ENCODE measurements around the gene MINK1.
"Not testable (repeated sequence)": the region's sequence is repeated elsewhere in the genome, so short reads cannot be mapped to it uniquely, and the experiment has no call there.

Gene MINK1

DNA sequence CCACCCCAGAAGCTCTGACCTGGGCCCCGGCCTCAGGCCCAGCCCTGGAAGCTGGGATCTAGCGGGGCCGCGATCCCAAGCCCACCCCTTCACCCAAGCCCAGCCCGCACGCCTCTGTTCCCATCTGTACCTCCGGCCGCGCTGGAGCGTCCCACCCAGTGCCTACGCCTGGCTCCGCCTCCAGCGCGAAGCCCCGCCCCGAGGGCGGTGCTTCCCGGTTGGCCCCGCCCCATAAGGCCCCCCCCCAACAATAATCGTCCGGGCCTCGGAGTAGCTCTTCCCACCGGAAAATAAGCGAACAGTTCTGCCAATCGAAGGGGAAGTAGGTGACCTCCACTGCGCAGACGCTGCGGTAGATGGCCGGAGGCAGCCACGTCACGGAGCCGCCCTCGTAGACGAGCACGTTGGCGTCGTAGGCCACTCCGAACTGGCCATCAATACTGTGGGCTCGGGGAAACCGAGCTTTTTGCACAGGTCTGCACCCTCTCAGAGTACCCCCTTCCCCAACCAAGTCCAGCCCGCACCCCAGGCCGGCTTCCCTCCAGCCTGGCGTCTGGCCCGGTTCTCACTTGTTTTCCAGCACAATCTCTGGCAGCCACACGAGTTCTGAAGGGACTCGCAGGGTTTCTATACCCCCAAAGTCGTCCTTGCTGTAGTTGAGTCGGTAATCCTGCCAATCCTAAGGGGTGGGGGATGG is 68.7 kb downstream of the MINK1 start:
- DNase-seq: no peak

DNA sequence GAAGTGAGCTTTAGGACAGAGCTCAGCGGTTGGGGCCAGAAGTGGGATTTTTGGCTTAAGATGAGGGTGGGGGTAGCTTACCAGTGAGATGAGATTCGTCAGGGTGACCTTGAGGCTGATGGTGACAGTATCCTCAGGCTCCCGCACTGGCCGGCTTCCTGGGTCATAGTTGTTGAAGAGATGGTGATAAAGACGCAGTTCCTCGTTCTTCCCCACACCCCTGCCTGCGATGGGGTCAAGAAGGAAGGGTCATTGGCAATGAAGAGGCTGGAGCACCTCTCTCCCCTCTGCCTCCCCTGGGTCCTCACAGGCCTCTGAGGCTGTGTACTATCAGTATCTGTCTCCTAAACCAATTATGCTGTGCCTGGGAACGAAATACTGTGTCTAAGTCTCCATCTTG is 69.4 kb downstream of the MINK1 start:
- no peak for DNase-seq

DNA sequence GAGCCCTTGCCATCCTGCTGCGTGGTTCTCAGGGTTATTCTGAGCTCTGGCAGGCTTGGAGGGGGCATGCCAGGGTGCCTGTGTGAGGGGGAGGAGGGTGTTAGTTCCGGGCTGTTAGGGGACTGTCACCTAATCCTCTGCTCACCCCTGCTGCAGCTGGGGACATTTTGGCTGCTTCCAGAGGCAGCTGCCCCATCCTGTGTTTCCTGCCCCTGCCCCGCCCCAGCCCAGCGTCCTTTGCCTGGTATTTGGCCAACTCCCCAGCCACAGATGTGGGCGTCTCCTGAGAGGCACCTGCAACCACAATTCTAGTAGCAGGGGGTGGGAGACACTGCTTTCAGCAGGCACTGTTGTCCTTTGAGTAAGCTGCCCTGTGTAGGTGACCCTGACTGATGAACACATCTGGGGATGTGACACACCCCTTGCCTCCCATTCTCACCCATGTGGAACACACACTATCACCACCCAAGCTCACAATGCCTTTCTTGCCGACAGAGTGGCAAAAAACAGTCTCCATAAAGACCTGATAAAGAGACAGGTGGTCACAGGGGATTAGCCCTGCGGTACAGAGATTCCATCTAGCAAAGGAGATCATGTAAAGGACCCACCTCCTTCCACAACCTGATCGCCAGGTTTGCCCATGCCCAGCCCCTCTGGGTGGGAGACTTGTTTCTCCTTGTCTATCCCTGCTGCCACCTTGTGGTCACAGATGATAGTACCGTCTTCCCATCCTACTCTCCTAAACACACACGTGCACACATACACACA is 70.1 kb downstream of the MINK1 start, which contains the start of gene CHRNE:
Gene CHRNE (minus strand): TSS at position 48 of the 768 bp plus-strand sequence. CDS start 35 bp downstream, at position 13.
- peak; percentile 43 to 46 for DNase-seq

DNA sequence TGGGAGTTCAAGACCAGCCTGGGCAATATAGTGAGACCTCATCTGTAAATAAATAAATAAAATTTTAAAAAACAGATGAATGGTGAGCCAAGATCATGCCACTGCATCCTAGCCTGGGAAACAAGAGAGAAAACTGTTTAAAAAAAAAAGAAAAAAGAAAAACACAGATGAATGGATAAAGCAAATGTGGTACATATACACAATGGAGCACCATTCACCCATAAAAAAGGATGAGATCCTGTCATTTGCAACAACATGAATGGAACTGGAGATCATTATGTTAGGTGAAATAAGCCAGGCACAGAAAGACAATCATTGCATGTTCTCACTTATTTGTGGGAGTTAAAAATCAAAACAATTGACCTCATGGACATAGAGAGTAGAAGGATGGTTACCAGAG is 73.5 kb downstream of the MINK1 start:
- not testable (repeated sequence) for DNase-seq

DNA sequence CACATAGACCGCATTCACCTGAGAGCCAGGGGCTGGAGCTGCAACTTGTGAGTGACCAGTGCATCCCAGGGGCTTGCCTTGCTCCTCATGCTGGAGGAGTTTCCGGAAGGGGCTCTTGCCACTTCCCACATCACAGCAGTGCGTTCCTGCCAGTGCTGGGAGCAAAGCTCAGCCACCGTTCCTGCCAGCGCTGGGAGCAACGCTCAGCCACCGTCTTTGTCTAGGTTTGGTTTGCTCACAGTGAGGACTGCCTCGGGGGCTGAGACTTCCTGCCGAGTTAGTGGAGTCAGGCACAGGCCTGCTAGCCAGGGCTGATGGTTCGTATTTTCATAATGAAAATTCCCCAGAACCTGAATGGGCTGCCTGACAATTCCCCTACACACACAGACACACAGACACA is 75.2 kb downstream of the MINK1 start:
- no peak for DNase-seq

DNA sequence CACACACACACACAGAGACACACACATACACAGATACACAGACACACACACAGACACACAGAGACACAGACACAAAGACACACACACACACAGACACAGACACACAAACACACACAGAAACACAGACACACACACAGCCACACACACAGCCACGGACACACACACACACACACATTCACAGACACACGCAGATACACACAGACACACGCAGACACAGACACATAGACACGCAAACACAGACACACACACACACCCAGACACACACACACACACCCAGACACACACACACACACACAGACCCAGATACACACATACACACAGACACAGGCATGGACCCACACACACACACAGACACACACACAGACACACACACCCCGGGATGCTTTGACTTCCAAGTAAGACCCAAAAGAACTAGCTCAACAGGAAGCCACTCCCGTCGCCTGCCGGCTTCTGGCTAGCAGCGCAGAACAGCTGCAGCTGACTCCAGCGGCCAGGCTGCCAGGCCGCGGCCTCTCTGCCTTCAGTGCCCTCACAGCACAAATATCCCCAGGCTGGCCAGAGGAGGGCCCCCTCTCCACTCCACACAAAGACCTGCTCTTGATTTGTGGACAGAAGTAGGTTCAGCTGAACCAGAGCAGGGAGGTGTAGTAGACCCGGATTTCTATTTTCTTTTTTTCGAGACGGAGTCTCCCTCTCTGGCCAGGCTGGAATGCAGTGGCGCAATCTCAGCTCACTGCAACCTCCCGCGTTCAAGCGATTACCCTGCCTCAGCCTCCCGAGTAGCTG is 75.8 kb downstream of the MINK1 start:
- DNase-seq: peak; percentile 59 to 67

DNA sequence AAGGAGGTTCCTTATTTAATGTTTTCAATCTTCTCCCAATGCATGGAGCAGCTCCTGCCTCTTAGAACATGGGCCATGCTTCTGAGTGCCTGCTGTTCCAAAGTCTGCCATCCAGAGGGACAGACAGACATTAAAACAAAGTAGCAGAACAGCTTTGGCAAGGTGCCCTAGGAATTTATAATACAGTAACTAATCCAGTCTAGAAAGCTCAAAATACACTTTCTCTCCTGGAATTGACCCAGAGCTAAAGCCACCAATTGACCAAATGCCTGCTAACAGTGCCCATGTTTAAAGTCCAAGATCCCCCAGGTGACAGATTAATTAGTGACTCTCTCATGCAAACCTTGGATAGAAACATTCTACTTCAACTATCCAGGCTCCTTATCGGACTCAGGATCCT is 80.9 kb downstream of the MINK1 start:
- DNase-seq: no peak

DNA sequence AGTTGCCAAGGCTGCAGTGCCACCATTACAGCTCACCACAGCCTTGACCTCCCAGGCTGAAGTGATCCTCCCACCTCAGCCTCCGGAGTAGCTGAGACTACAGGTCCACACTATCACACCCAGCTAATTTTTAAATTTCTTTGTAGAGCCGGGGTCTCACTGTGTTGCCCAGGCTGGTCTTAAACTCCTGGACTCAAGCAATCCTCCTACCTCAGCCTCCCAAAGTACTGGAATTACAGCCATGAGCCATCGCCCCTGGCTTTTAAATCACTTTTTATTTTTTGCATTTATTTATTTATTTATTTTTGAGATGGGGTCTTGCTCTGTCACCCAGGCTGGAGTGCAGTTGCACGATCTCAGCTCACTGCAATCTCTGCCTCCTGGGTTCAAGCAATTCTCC is 81.4 kb downstream of the MINK1 start:
- not testable (repeated sequence) for DNase-seq

DNA sequence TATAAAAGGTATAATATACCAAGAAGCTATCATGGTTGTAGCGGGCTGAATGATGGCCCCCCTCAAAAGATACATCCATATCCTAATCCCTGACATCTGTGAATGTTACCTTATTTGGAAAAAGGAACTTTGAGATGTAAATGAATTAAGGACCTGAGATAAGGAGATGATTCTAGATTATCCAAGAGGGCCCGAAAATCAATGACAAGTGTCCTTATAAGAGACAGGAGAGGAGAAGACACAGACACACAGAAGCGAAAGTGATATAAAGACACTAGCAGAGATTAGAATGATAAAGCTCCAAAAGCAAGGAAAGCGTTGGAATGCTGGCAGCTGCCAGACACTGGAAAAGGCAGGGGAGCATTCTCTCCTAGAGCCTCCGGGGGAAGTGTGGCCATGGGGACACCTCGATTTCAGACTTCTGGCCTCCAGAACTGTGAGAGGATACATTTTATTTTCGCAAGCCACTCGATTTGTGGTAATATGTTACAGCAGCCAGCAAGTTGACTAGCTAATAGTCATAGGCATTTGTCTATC is 86.4 kb downstream of the MINK1 start:
- no peak for DNase-seq

DNA sequence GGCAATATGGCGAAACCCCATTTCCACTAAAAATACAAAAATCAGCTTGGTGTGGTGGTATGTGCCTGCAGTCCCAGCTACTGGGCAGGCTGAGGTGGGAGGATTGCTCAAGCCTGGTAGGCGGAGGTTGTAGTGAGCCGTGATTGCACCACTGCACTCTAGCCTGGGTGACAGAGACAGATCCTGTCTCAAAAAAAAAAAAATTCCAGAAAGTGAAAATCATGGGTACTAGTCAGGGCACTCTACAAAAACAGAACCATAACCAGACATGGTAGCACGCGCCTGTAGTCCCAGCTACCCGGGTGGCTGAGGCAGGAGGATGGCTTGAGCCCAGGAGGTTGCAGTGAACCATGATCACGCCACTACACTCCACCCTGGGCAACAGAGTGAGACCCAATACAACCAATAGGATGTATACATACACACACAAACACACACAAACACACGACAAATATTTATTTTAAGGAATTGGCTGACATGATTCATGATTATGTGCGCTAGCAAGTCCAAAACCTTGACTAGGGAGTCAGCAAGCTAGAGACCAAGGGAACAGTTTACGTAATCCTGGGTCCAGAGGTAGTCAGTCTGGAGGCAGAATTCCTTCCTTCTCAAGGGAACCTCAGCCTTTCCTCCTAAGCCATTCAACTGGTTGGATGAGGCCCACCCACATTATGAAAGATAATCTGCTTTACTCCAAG is 87.4 kb downstream of the MINK1 start:
- DNase-seq: no peak

DNA sequence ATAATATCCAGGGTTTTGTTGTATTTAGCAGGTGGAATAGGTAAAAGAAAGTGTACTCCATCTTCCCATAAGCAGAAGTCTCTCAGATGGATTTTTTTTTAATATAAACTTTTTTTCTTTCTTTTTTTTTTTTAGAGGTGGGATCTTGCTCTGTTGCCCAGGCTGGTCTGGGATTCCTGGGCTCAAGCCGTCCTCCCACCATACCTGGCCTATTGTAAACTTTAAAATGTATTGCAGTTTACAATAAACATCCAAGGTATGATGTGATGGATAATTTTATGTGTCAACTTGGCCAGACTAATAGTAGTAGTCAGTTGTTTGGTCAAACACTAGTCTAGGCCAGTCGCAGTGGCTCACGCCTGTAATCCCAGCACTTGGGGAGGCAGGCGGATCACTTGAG is 88.2 kb downstream of the MINK1 start:
- DNase-seq: no peak

DNA sequence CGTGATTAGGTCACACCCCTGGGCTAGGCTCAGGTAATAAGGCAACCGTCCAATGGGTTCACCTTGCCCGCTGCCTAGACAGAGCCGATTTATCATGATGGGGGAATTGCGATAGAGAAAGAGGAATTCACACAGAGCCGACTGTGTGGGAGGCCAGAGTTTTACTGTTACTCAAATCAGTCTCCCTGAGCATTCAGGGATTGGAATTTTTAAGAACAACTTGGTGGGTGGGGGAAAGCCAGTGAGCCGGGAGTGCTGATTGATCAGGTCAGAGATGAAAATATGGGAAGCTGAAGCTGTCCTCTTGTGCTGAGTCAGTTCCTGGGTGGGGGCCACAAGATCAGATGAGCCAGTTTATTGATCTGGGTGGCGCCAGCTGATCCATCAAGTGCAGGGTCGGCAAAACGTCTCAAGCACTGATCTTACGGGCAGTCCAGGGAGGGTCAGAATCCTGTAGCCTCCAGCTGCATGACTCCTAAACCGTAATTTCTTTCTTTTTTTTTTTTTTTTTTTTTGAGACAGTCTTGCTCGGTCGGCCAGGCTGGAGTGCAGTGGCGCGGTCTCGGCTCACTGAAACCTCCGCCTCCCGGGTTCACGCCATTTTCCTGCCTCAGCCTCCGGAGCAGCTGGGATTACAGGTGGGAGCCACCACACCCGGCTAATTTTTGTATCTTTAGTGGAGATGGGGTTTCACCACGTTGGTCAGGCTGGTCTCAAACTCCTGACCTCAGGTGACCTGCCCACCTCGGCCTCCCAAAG is 93.6 kb downstream of the MINK1 start:
- not testable (repeated sequence) for DNase-seq

DNA sequence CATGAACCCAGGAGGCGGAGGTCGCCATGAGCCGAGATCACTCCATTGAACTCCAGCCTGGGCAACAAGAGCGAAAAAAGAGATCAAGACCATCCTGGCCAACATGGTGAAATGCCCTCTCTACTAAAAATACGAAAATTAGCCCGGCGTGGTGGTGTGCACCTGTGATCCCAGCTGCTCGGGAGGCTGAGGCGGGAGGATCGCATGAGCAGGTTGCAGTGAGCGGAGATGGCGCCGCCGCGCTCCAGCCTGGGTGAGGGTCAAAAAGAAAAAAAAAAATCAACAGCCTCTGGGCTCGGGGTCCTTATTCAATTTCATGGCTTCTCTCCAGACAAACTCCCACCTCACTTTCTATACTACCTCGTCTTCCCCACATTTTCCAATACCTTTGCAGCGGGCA is 95.7 kb downstream of the MINK1 start:
- no peak for DNase-seq

DNA sequence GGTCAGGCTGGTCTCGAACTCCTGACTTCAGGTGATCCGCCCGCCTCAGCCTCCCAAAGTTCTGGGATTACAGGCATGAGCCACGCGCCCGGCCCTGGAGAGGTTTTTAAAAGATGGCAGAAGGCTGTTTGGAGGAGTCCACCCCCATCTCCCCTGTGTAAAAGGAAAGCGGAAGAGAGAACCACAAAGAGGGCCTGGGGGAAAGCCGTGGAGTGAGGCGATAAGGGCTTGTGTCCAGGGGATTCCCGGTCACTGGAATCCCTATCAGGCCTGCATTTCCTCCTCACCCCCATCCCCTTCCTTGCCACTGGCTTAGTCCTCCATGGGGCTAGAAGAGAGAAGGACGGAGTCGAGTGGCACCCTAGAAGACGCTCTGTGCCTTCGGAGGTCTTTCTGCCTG is 98.8 kb downstream of the MINK1 start, which contains the start of gene GP1BA:
Gene GP1BA (plus strand): TSS at position 315 of the 400 bp plus-strand sequence. CDS start 328 bp downstream, outside the sequence.
- no peak for DNase-seq

DNA sequence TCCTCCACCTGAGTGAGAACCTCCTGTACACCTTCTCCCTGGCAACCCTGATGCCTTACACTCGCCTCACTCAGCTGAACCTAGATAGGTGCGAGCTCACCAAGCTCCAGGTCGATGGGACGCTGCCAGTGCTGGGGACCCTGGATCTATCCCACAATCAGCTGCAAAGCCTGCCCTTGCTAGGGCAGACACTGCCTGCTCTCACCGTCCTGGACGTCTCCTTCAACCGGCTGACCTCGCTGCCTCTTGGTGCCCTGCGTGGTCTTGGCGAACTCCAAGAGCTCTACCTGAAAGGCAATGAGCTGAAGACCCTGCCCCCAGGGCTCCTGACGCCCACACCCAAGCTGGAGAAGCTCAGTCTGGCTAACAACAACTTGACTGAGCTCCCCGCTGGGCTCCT is 99.6 kb downstream of the MINK1 start:
- DNase-seq: no peak

DNA sequence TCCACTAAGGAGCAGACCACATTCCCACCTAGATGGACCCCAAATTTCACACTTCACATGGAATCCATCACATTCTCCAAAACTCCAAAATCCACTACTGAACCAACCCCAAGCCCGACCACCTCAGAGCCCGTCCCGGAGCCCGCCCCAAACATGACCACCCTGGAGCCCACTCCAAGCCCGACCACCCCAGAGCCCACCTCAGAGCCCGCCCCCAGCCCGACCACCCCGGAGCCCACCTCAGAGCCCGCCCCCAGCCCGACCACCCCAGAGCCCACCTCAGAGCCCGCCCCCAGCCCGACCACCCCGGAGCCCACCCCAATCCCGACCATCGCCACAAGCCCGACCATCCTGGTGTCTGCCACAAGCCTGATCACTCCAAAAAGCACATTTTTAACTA is 100.5 kb downstream of the MINK1 start:
- DNase-seq: no peak

DNA sequence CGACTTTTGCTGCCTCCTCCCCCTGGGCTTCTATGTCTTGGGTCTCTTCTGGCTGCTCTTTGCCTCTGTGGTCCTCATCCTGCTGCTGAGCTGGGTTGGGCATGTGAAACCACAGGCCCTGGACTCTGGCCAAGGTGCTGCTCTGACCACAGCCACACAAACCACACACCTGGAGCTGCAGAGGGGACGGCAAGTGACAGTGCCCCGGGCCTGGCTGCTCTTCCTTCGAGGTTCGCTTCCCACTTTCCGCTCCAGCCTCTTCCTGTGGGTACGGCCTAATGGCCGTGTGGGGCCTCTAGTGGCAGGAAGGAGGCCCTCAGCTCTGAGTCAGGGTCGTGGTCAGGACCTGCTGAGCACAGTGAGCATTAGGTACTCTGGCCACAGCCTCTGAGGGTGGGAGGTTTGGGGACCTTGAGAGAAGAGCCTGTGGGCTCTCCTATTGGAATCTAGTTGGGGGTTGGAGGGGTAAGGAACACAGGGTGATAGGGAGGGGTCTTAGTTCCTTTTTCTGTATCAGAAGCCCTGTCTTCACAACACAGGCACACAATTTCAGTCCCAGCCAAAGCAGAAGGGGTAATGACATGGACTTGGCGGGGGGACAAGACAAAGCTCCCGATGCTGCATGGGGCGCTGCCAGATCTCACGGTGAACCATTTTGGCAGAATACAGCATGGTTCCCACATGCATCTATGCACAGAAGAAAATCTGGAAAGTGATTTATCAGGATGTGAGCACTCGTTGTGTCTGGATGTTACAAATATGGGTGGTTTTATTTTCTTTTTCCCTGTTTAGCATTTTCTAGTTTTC is 101.2 kb downstream of the MINK1 start:
- peak in 1 of 2 experiments; percentile 16 for DNase-seq

DNA sequence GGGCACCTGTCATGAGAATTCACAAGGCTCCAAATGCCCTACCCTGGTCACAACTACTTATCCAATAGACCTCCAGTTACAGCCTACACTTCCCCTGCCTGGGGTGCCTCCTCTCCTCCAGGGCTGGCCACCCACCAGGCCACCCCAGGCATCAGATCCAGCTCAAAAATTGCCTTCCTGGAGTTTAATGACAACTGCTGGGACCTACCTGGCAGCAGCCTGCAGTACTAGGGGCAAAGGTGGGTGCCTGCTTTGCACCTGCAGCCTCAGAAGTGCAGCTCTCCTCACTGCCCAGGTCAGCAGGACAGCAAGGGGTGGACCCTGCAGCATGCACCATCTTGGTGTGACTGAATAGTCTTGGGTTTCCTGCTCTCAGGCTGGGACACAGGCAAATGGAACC is 102.5 kb downstream of the MINK1 start:
- DNase-seq: no peak

DNA sequence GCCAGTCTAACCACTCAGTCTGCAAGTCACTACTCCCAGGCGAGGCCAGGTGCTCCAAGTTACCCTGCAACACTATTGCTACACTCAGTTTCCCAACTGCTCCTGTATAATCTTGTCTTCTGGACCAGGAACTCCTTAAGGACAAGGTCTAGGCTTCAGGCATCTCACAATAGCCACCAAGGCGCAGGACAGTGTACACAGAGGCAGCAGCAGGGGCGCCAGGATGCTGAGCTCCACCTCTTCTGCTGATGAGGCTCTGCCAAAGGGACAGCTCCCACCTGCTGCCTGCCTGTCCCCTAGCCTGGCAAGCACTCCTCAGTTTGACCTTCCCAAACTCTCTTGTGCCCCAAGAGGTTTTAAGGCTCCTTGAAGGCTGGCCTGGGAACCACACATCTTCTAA is 103.3 kb downstream of the MINK1 start:
- no peak for DNase-seq

DNA sequence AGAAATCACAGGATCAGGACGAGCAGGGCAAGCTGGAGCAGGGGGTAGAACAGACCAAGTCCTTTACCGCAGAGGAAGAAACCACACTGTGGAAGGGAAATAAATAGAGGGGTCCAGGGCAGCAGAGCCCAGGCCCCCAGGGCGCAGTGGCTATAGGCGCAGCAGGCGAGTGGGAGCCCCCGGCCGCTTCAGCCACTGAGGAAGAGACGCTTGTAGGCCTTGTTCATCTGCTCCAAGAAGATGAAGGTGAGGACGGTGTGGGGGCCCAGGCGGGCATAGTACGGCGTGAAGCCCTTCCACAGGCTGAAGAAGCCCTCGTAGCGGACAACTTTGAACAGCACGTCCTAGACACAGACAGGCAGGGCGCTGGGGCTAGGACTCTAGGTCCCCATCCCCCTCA is 104.4 kb downstream of the MINK1 start:
- no peak for DNase-seq

DNA sequence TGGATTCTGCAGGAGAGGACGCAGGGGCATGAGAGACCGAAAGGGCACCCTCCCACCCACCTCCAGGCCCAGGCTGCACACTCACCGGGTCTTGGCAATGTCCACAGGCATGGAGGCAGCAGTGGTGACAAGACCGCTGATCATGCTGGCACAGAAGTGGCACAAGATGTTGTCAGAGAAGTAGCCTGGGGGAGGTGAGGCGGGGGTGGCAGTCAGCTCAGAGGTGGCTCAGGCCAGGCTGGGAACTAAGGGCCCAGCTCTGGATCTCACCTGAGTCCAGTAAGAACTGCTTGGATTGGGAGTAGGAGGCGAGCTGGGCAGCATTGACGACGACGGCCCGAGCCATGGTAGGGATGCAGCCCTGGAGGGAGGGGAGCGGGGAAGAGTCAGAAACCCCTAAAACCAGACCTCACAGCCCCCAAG is 104.9 kb downstream of the MINK1 start:
- no peak for DNase-seq

Measured in Kasumi-1 (cell line).